IMR-90 (cell line): Measurements from ENCODE around the gene ALG1. TPM values are rescaled to one million over a fixed set of nuclear protein-coding genes. Genes with fewer than 3 reads are reported as not detected.

Experiments
- ATAC-seq: fragments of 200-7000 bp; cut with Tn5 transposase; 2 replicates; pipeline ENCODE4 v1.9.1; 2020; ENCODE audit warnings: low read depth, mild to moderate bottlenecking, moderate library complexity
- BruUV-seq: library from RNA; stranded (reverse); fragments of 400-500 nt; replicated peaks from 2 replicates; lab custom pipeline; 2021; lab: Mats Ljungman, UMichigan
- CTCF ChIA-PET: fragments of 300-600 bp; formaldehyde crosslinking; extraction: SDS; loops from one replicate; lab custom pipeline; 2021; ENCODE audit warnings: antibody characterized with exemption; lab: Yijun Ruan, JAX
- POLR2A ChIA-PET: fragments of 300-600 bp; sonication (Branson Sonifier 250); formaldehyde crosslinking; loops from one replicate; lab custom pipeline; 2022; ENCODE audit warnings: antibody characterized with exemption; ENCODE audit not compliant: unreplicated experiment; lab: Charles Lee
- DNase-seq: peaks from one replicate; pipeline ENCODE4 v3.0.0; 2013
- H2AFZ ChIP-seq: replicated peaks from 2 replicates; pipeline ENCODE3; 2013; ENCODE audit warnings: low read length, mild to moderate bottlenecking; ENCODE audit not compliant: poor library complexity
- H2AK5ac ChIP-seq: 2 replicates; pipeline ENCODE4 v1.6.1; 2013; ENCODE audit warnings: low read depth, low read length, inconsistent platforms
- H2AK9ac ChIP-seq: replicated peaks from 2 replicates; pipeline ENCODE3; 2013; ENCODE audit warnings: mild to moderate bottlenecking, low read depth, low read length, moderate library complexity; ENCODE audit not compliant: poor library complexity
- H2BK120ac ChIP-seq: 2 replicates; pipeline ENCODE4 v1.6.1; 2013; ENCODE audit warnings: low read depth, low read length, inconsistent platforms
- H2BK15ac ChIP-seq: 3 replicates; pipeline ENCODE4 v1.6.1; 2013; ENCODE audit warnings: low read depth, low read length, inconsistent platforms
- H2BK20ac ChIP-seq: 2 replicates; pipeline ENCODE4 v1.6.1; 2013; ENCODE audit warnings: low read depth, mild to moderate bottlenecking, inconsistent platforms, low read length, moderate library complexity
- H2BK5ac ChIP-seq: 2 replicates; pipeline ENCODE4 v1.6.1; 2013; ENCODE audit warnings: mild to moderate bottlenecking, low read depth, low read length, inconsistent platforms; ENCODE audit not compliant: poor library complexity, severe bottlenecking
- H3K14ac ChIP-seq: replicated peaks from 2 replicates; pipeline ENCODE4 v1.6.1; 2013; ENCODE audit warnings: low read depth, low read length, inconsistent platforms
- H3K18ac ChIP-seq: 2 replicates; pipeline ENCODE4 v1.6.1; 2013; ENCODE audit warnings: low read depth, low read length, control low read depth
- H3K23ac ChIP-seq: 2 replicates; pipeline ENCODE4 v1.6.1; 2013; ENCODE audit warnings: low read depth, low read length, inconsistent platforms
- H3K27ac ChIP-seq: 2 replicates; pipeline ENCODE4 v1.5.1; 2013; ENCODE audit warnings: mild to moderate bottlenecking, control low read depth, low read length; ENCODE audit not compliant: insufficient read depth
- H3K27me3 ChIP-seq: 2 replicates; pipeline ENCODE4 v1.6.1; 2013; ENCODE audit warnings: low read length; ENCODE audit not compliant: control insufficient read depth, insufficient read depth
- H3K36me3 ChIP-seq: 2 replicates; pipeline ENCODE4 v1.6.1; 2013; ENCODE audit warnings: low read length, mixed read lengths; ENCODE audit not compliant: control insufficient read depth, insufficient read depth
- H3K4ac ChIP-seq: 2 replicates; pipeline ENCODE4 v1.6.1; 2013; ENCODE audit warnings: low read depth, low read length, inconsistent platforms
- H3K4me1 ChIP-seq: 2 replicates; pipeline ENCODE4 v1.6.1; 2013; ENCODE audit warnings: low read length, mixed read lengths; ENCODE audit not compliant: control insufficient read depth, insufficient read depth
- H3K4me2 ChIP-seq: 2 replicates; pipeline ENCODE4 v1.6.1; 2013; ENCODE audit warnings: low read depth, mild to moderate bottlenecking, control low read depth, low read length, moderate library complexity
- H3K4me3 ChIP-seq: 2 replicates; pipeline ENCODE4 v1.5.1; 2013; ENCODE audit warnings: low read depth, mild to moderate bottlenecking, control low read depth, low read length, moderate library complexity; ENCODE audit not compliant: insufficient read depth
- H3K56ac ChIP-seq: 2 replicates; pipeline ENCODE4 v1.6.1; 2013; ENCODE audit warnings: low read length, inconsistent platforms; ENCODE audit not compliant: insufficient read depth; ENCODE audit errors: extremely low read depth
- H3K79me1 ChIP-seq, 2 experiments: 2 replicates each; pipeline ENCODE4 v1.6.1; 2013; ENCODE audit warnings: low read length in 2 of 2, inconsistent platforms in 1 of 2, low read depth in 1 of 2
- H3K9ac ChIP-seq: 2 replicates; pipeline ENCODE4 v1.6.1; 2013; ENCODE audit warnings: low read depth, low read length, control low read depth
- H3K9me1 ChIP-seq: 2 replicates; pipeline ENCODE4 v1.6.1; 2013; ENCODE audit warnings: low read length, inconsistent platforms; ENCODE audit not compliant: insufficient read depth
- H3K9me3 ChIP-seq: 2 replicates; pipeline ENCODE4 v1.6.1; 2013; ENCODE audit warnings: low read length; ENCODE audit not compliant: control insufficient read depth, insufficient read depth
- H4K20me1 ChIP-seq: 2 replicates; pipeline ENCODE4 v1.6.1; 2013; ENCODE audit warnings: low read length, inconsistent platforms; ENCODE audit not compliant: insufficient read depth
- H4K5ac ChIP-seq: 2 replicates; pipeline ENCODE4 v1.6.1; 2013; ENCODE audit warnings: mild to moderate bottlenecking, low read depth, low read length, control low read depth
- H4K8ac ChIP-seq, 2 experiments: 2 replicates each; pipeline ENCODE4 v1.6.1; 2013; ENCODE audit warnings: low read depth in 2 of 2, low read length in 2 of 2, control low read depth in 1 of 2, inconsistent platforms in 1 of 2
- H4K91ac ChIP-seq: 2 replicates; pipeline ENCODE4 v1.6.1; 2013; ENCODE audit warnings: low read depth, low read length, inconsistent platforms; ENCODE audit not compliant: insufficient read depth
- CEBPB ChIP-seq: IDR thresholded peaks from 2 replicates; pipeline ENCODE4 v1.6.1; 2012; ENCODE audit warnings: low read depth, low read length, improper control_type of control experiment
- CHD1 ChIP-seq: IDR thresholded peaks from 2 replicates; pipeline ENCODE4 v1.6.1; 2012; ENCODE audit warnings: low read depth, low read length, improper control_type of control experiment
- FOS ChIP-seq: fragments of 150-350 bp; IDR thresholded peaks from 2 replicates; pipeline ENCODE4 v1.6.1; 2016; ENCODE audit warnings: low read depth, low read length
- MAZ ChIP-seq: IDR thresholded peaks from 2 replicates; pipeline ENCODE4 v1.6.1; 2012; ENCODE audit warnings: low read depth, mild to moderate bottlenecking, low read length, improper control_type of control experiment, moderate library complexity, borderline replicate concordance
- MXI1 ChIP-seq: IDR thresholded peaks from 2 replicates; pipeline ENCODE4 v1.6.1; 2012; ENCODE audit warnings: low read depth, mild to moderate bottlenecking, low read length, moderate library complexity, borderline replicate concordance
- RFX5 ChIP-seq: IDR thresholded peaks from 2 replicates; pipeline ENCODE4 v1.8.0; 2012; ENCODE audit warnings: low read depth, mild to moderate bottlenecking, low read length, moderate library complexity
- SMC3 ChIP-seq: fragments of 150-350 bp; IDR thresholded peaks from 2 replicates; pipeline ENCODE4 v1.6.1; 2016; ENCODE audit warnings: low read depth, mild to moderate bottlenecking, antibody characterized with exemption, low read length, moderate library complexity
- WGBS, 2 experiments: methylation state at CpG; one replicate each; pipeline versions ENCODE4 v1.1.5 to v1.1.7; 2013; ENCODE audit warnings: missing lambda C conversion rate in 2 of 2; ENCODE audit not compliant: insufficient read length in 1 of 2; ENCODE audit errors: extremely low coverage in 2 of 2; 5-methylcytosine and 5-hydroxymethylcytosine counted together
- dilution Hi-C: fragments of 300-500 bp; cut with HindIII; formaldehyde crosslinking; loops from one replicate; pipeline ENCODE4 v1.14.3; 2018; ENCODE audit warnings: low sequenced_read_pairs; ENCODE audit not compliant: unreplicated experiment
- in situ Hi-C: fragments of 300-500 bp; cut with MboI; formaldehyde crosslinking; loops from 3 replicates; pipeline ENCODE4 v1.14.3; 2019; ENCODE audit warnings: low sequenced_read_pairs, inconsistent platforms, mixed read lengths
- intact Hi-C: fragments of 100-400 bp; cut with micrococcal nuclease; formaldehyde crosslinking; loops from 2 replicates; pipeline ENCODE4 v1.10.0; 2022
- polyA plus RNA-seq, 3 experiments: library from polyadenylated mRNA; depleted of rRNA; stranded (reverse); fragments of >200 nt; gene quantifications; 2 replicates each; pipeline ENCODE4 v1.2.3, GENCODE V29; 2012; ENCODE audit warnings: low replicate concordance in 1 of 3
- total RNA-seq: library from RNA; depleted of rRNA; stranded (reverse); fragments of >200 nt; gene quantifications from 2 replicates; pipeline ENCODE4 v1.2.3, GENCODE V29; 2012

ALG1 gene
- total and polyA plus RNA-seq, 2 of the 4 experiments (the other 2 are of a cell fraction), result 30.9 to 41.0 TPM

DNA sequence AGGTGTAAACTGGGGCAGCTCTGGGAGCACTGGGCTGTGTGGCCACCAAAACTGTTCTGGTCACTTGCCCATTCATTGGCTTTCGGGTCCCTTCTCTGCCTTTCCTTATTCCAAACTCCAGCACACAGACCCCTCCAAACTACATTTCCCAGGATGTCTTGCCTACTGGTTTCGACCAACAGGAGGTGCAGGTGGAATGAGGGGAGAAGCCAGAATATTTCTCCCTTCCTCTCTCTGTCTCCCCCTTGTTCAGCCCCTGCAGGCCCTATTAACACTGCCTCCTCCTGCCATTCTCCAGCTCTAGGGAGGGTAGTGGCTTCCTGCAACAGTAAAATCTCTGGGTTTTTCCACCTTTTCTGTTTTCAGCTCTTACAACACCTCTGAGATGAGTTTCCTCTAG, 24.7 kb upstream of the ALG1 start:
- Histone ChIP-seq H3K23ac (no peak overlapping the region), H3K9ac (no peak overlapping the region), H3K4me1 (no peaks in the 10 kb centered on the region), H4K8ac (no peak overlapping the region), H3K4me3 (no peak overlapping the region), H3K36me3 (no peaks in the 10 kb centered on the region), H2BK15ac (no peak overlapping the region), H3K4me2 (no peak overlapping the region), H4K5ac (no peak overlapping the region), H3K79me1 (no peaks in the 10 kb centered on the region), H3K9me3 (no peaks in the 10 kb centered on the region), H3K27me3 (peaks cover 7% of the 10 kb centered on the region; the same call in 1 of the 2 replicates), H2AFZ (no peak overlapping the region), H2BK120ac (no peak overlapping the region), H3K14ac (no peak overlapping the region), H3K56ac (no peak overlapping the region), H3K27ac (no peak overlapping the region), H2BK20ac (no peak overlapping the region), H2AK5ac (no peak overlapping the region), H4K91ac (no peak overlapping the region), H4K20me1 (no peaks in the 10 kb centered on the region), H3K18ac (no peak overlapping the region), H3K4ac (no peak overlapping the region), H2BK5ac (no peak overlapping the region), H2AK9ac (no peak overlapping the region), H3K9me1 (peaks cover 2% of the 10 kb centered on the region; the same call in 1 of the 2 replicates)
- no TSS peak for BruUV-seq
- WGBS, 2 experiments, result no CpG with 5 or more reads among the region's 2 CpGs
- POLR2A ChIA-PET, result no interaction called here
- TF ChIP-seq CHD1, result no peak
- TF ChIP-seq SMC3, result no peak
- TF ChIP-seq MAZ, result no peak
- no peak for TF ChIP-seq FOS
- TF ChIP-seq CEBPB, result no peak
- TF ChIP-seq RFX5, result no peak
- no peak for TF ChIP-seq MXI1
- intact Hi-C loops (no loop called here), dilution Hi-C loops (no loop called here), in situ Hi-C loops (no loop called here)
- DNase-seq, result no peak
- CTCF ChIA-PET, result no interaction called here
- no peak for ATAC-seq
